Panc1 (cell line): Measurements from ENCODE around the gene SRSF9. TPM values are rescaled to one million over a fixed set of nuclear protein-coding genes. Genes with fewer than 3 reads are reported as not detected.

Experiments used
- ATAC-seq: fragments of 200-7000 bp; cut with Tn5 transposase; 2 replicates; pipeline ENCODE4 v1.9.1; 2020; ENCODE audit warnings: mild to moderate bottlenecking, moderate library complexity
- BruUV-seq: library from RNA; stranded (reverse); fragments of 400-500 nt; replicated peaks from 2 replicates; lab custom pipeline; 2021; lab: Mats Ljungman, UMichigan
- CTCF ChIA-PET: fragments of 300-600 bp; sonication (Branson Sonifier 250); formaldehyde crosslinking; loops from one replicate; lab custom pipeline; 2022; ENCODE audit warnings: antibody characterized with exemption; lab: Charles Lee
- POLR2A ChIA-PET: fragments of 300-600 bp; sonication (Branson Sonifier 250); formaldehyde crosslinking; loops from one replicate; lab custom pipeline; 2022; ENCODE audit warnings: antibody characterized with exemption; lab: Charles Lee
- DNase-seq: peaks from one replicate; pipeline ENCODE4 v3.0.0-alpha.2; 2010; ENCODE audit warnings: low read depth, low spot score
- H3K27ac ChIP-seq: 2 replicates; pipeline ENCODE4 v1.5.1; 2011; ENCODE audit warnings: mild to moderate bottlenecking, low read length, inconsistent platforms
- H3K27me3 ChIP-seq: fragments of 200-500 bp; sonication (Bioruptor generic); 2 replicates; pipeline ENCODE4 v1.6.0; 2014; ENCODE audit warnings: low read length, inconsistent platforms; ENCODE audit not compliant: control insufficient read depth, insufficient read depth
- H3K36me3 ChIP-seq: fragments of 200-500 bp; sonication (Bioruptor generic); 2 replicates; pipeline ENCODE4 v1.5.1; 2014; ENCODE audit warnings: inconsistent platforms, mild to moderate bottlenecking, low read length, moderate library complexity; ENCODE audit not compliant: control insufficient read depth, insufficient read depth
- H3K4me1 ChIP-seq: 2 replicates; pipeline ENCODE4 v1.5.1; 2011; ENCODE audit warnings: inconsistent platforms, mild to moderate bottlenecking, low read length, moderate library complexity; ENCODE audit not compliant: control insufficient read depth, insufficient read depth
- H3K4me3 ChIP-seq, 2 experiments: 2 replicates each; pipeline ENCODE4 v1.5.1; 2011 to 2012; ENCODE audit warnings: low read depth in 2 of 2, low read length in 2 of 2, mild to moderate bottlenecking in 2 of 2, inconsistent platforms in 1 of 2, moderate library complexity in 1 of 2
- H3K9me3 ChIP-seq: fragments of 200-500 bp; sonication (Bioruptor generic); 2 replicates; pipeline ENCODE4 v1.5.1; 2014; ENCODE audit warnings: low read depth, mild to moderate bottlenecking, inconsistent platforms, low read length, moderate library complexity; ENCODE audit not compliant: control insufficient read depth, insufficient read depth
- CTCF ChIP-seq: fragments of 450-650 bp; IDR thresholded peaks from 2 replicates; pipeline ENCODE4 v1.5.1; 2017; ENCODE audit warnings: mild to moderate bottlenecking
- POLR2AphosphoS5 ChIP-seq: IDR thresholded peaks from 2 replicates; pipeline ENCODE4 v1.6.1; 2012; ENCODE audit warnings: mild to moderate bottlenecking, low read depth, low read length, moderate library complexity
- REST ChIP-seq, 2 experiments: IDR thresholded peaks; 2 replicates each; pipeline ENCODE4 v1.6.1; 2011 to 2012; ENCODE audit warnings: low read depth in 2 of 2, control low read depth in 1 of 2, low read length in 1 of 2, mild to moderate bottlenecking in 1 of 2, moderate library complexity in 1 of 2; ENCODE audit not compliant: insufficient read depth in 1 of 2
- SIN3A ChIP-seq: IDR thresholded peaks from 2 replicates; pipeline ENCODE4 v1.6.1; 2012; ENCODE audit warnings: low read depth, mild to moderate bottlenecking, low read length, moderate library complexity, borderline replicate concordance; ENCODE audit not compliant: insufficient read depth
- TCF7L2 ChIP-seq: IDR thresholded peaks from 2 replicates; pipeline ENCODE4 v1.6.1; 2011; ENCODE audit warnings: mild to moderate bottlenecking, low read depth, low read length, inconsistent platforms
- in situ Hi-C: cut with HindIII; loops from 2 replicates; pipeline ENCODE4 v1.10.0; 2016; ENCODE audit warnings: low sequenced_read_pairs, low pct_unique_long_range_greater_than_20kb
- intact Hi-C: fragments of 100-400 bp; cut with micrococcal nuclease; formaldehyde crosslinking; loops from one replicate; pipeline ENCODE4 v1.10.0; 2022; ENCODE audit not compliant: unreplicated experiment
- total RNA-seq: library from RNA; stranded (reverse); gene quantifications from one replicate; pipeline ENCODE4 v1.2.1, GENCODE V29; 2021; ENCODE audit not compliant: unreplicated experiment

SRSF9 gene
- total RNA-seq, 1 experiment from 2014 or later: 269 TPM

GRCh38 chr12:120460157-120460556 lies 9.4 kb downstream of the SRSF9 start:
- POLR2A ChIA-PET: interaction anchor here (0.7 kb wide), 1 partner anchor 106 kb away, joined by 4 read pairs; no protein-coding TSS in a partner anchor

GRCh38 chr12:120457133-120457532 lies 12.4 kb downstream of the SRSF9 start:
- BruUV-seq: no TSS peak
- Histone ChIP-seq H3K9me3 (no peaks in the 10 kb centered on the region), H3K27me3 (no peaks in the 10 kb centered on the region), H3K4me1 (no peaks in the 10 kb centered on the region), H3K4me3 (no peak overlapping the region), H3K36me3 (peaks cover 21% of the 10 kb centered on the region), H3K27ac (no peak overlapping the region)
- DNase-seq (no peak), ATAC-seq (peak; percentile 47)
- in situ Hi-C loops (no loop called here), intact Hi-C loops (no loop called here)
- CTCF ChIA-PET: interaction anchor here (0.6 kb wide), 1 partner anchor 26 kb away, joined by 4 read pairs; no protein-coding TSS in a partner anchor
- TF ChIP-seq TCF7L2: no peak
- peak; percentile 71 for TF ChIP-seq CTCF
- POLR2A ChIA-PET: interaction anchor here (0.6 kb wide), 1 partner anchor 52 kb away, joined by 7 read pairs; no protein-coding TSS in a partner anchor

More at GRCh38 chr12:120460157-120460556, 9.4 kb downstream of the SRSF9 start:
- no peaks in the 10 kb centered on the region for H3K4me1 ChIP-seq
- H3K27ac ChIP-seq: no peak overlapping the region
- TSS peak; percentile 46 for BruUV-seq
- no peak for DNase-seq
- H3K4me3 ChIP-seq: no peak overlapping the region
- in situ Hi-C loops (no loop called here), intact Hi-C loops (no loop called here)
- H3K9me3 ChIP-seq: no peaks in the 10 kb centered on the region
- CTCF ChIA-PET: no interaction called here
- TF ChIP-seq REST (IDR thresholded peaks at IDR 0.05; ENCODE audit: insufficient read depth in 1 of 2, low read depth in 2 of 2, low read length in 1 of 2) (no peak), SIN3A (no peak), CTCF (no peak), POLR2AphosphoS5 (no peak), TCF7L2 (no peak)
- no peaks in the 10 kb centered on the region for H3K27me3 ChIP-seq
- no peak for ATAC-seq
- peaks cover 50% of the 10 kb centered on the region for H3K36me3 ChIP-seq
